Nephron (organoid): Measurements from ENCODE around the gene NMS.

Experiments used
- H3K27ac Mint-ChIP-seq, 3 experiments: 2 replicates each; pipeline ENCODE4 v1.8.0; 2020; ENCODE audit warnings: mixed read lengths in 3 of 3, mild to moderate bottlenecking in 2 of 3, moderate library complexity in 1 of 3
- H3K27me3 Mint-ChIP-seq: 2 replicates; pipeline ENCODE4 v1.8.0; 2021; ENCODE audit warnings: low read depth, mild to moderate bottlenecking, moderate library complexity, mixed read lengths
- H3K36me3 Mint-ChIP-seq: 2 replicates; pipeline ENCODE4 v1.8.0; 2020; ENCODE audit warnings: low read depth, mixed read lengths
- H3K4me1 Mint-ChIP-seq: 2 replicates; pipeline ENCODE4 v1.8.0; 2020; ENCODE audit warnings: mixed read lengths
- H3K4me3 Mint-ChIP-seq, 3 experiments: 2 replicates each; pipeline ENCODE4 v1.8.0; 2020; ENCODE audit warnings: mild to moderate bottlenecking in 3 of 3, mixed read lengths in 3 of 3, moderate library complexity in 2 of 3
- H3K9me3 Mint-ChIP-seq: 2 replicates; pipeline ENCODE4 v1.8.0; 2020; ENCODE audit warnings: mixed read lengths
- CTCF ChIP-seq, 3 experiments: fragments of 200-600 bp; sonication (generic); IDR thresholded peaks; one replicate each; pipeline ENCODE4 v1.5.0; 2021; ENCODE audit warnings: antibody characterized with exemption in 3 of 3; ENCODE audit not compliant: unreplicated experiment in 3 of 3

NMS gene

GRCh38 chr2:100425573-100426383 is 44.5 kb upstream of the NMS start:
- no peaks in the 10 kb centered on the region for H3K4me1 Mint-ChIP-seq
- no peak overlapping the region for H3K27ac Mint-ChIP-seq
- no peaks in the 10 kb centered on the region for H3K36me3 Mint-ChIP-seq
- no peak for TF ChIP-seq CTCF (IDR thresholded peaks at IDR 0.05; ENCODE audit: unreplicated experiment in 3 of 3)
- H3K27me3 Mint-ChIP-seq, result no peaks in the 10 kb centered on the region
- H3K9me3 Mint-ChIP-seq, result peaks cover 18% of the 10 kb centered on the region
- no peak overlapping the region for H3K4me3 Mint-ChIP-seq

- Mint-ChIP-seq H3K9me3 (peaks cover 18% of the 10 kb centered on the region), H3K27ac (no peak overlapping the region), H3K36me3 (no peaks in the 10 kb centered on the region), H3K4me1 (no peaks in the 10 kb centered on the region), H3K27me3 (no peaks in the 10 kb centered on the region), H3K4me3 (no peak overlapping the region)
- no peak for TF ChIP-seq CTCF (IDR thresholded peaks at IDR 0.05; ENCODE audit: unreplicated experiment in 3 of 3)
Observed at GRCh38 chr2:100426384-100426720, 43.9 kb upstream of the NMS start.

GRCh38 chr2:100427111-100427510 is 43.2 kb upstream of the NMS start:
- peaks cover 18% of the 10 kb centered on the region for H3K9me3 Mint-ChIP-seq
- H3K27me3 Mint-ChIP-seq, result no peaks in the 10 kb centered on the region
- TF ChIP-seq CTCF (IDR thresholded peaks at IDR 0.05; ENCODE audit: unreplicated experiment in 3 of 3), result no peak
- no peak overlapping the region for H3K4me3 Mint-ChIP-seq
- H3K36me3 Mint-ChIP-seq, result no peaks in the 10 kb centered on the region
- H3K4me1 Mint-ChIP-seq, result no peaks in the 10 kb centered on the region
- no peak overlapping the region for H3K27ac Mint-ChIP-seq

- Mint-ChIP-seq H3K9me3 (peaks cover 18% of the 10 kb centered on the region), H3K27me3 (no peaks in the 10 kb centered on the region), H3K4me1 (no peaks in the 10 kb centered on the region), H3K27ac (no peak overlapping the region), H3K36me3 (no peaks in the 10 kb centered on the region), H3K4me3 (no peak overlapping the region)
- peak in 2 of 3 experiments; percentile 9 to 34 for TF ChIP-seq CTCF (IDR thresholded peaks at IDR 0.05; ENCODE audit: unreplicated experiment in 3 of 3)
Observed at GRCh38 chr2:100427627-100428258, 42.5 kb upstream of the NMS start.

- no peak overlapping the region for H3K27ac Mint-ChIP-seq
- peaks cover 18% of the 10 kb centered on the region for H3K9me3 Mint-ChIP-seq
- H3K27me3 Mint-ChIP-seq, result no peaks in the 10 kb centered on the region
- no peak for TF ChIP-seq CTCF (IDR thresholded peaks at IDR 0.05; ENCODE audit: unreplicated experiment in 3 of 3)
- H3K4me3 Mint-ChIP-seq, result no peak overlapping the region
- no peaks in the 10 kb centered on the region for H3K4me1 Mint-ChIP-seq
- H3K36me3 Mint-ChIP-seq, result no peaks in the 10 kb centered on the region
Observed at GRCh38 chr2:100429726-100430125, 40.6 kb upstream of the NMS start.

- Mint-ChIP-seq H3K9me3 (no peaks in the 10 kb centered on the region), H3K27me3 (peaks cover 3% of the 10 kb centered on the region), H3K4me3 (no peak overlapping the region), H3K36me3 (no peaks in the 10 kb centered on the region), H3K4me1 (no peaks in the 10 kb centered on the region), H3K27ac (no peak overlapping the region)
- no peak for TF ChIP-seq CTCF (IDR thresholded peaks at IDR 0.05; ENCODE audit: unreplicated experiment in 3 of 3)
Observed at GRCh38 chr2:100437751-100438150, 32.5 kb upstream of the NMS start.
